Measurements from ENCODE around the gene PRICKLE4. TPM values are rescaled to one million over a fixed set of nuclear protein-coding genes. Genes with fewer than 3 reads are reported as not detected.
A peak's percentile ranks its signal among the peaks of the same experiment; 100 is the strongest.

Gene PRICKLE4
- total and polyA plus RNA-seq, 2 of the 13 experiments (the other 11 are each of a cell fraction or from before 2014, with no cell fraction given) = 0.92 to 1.2 TPM

- no peak for TF ChIP-seq SMARCC2 (IDR thresholded peaks at IDR 0.05)
- TF ChIP-seq ZNF264 (CRISPR knock-in tag; IDR thresholded peaks at IDR 0.05) = no peak
- no peak for TF ChIP-seq ZNF33B (CRISPR knock-in tag; IDR thresholded peaks at IDR 0.05)
- TF ChIP-seq ZNF776 (CRISPR knock-in tag; IDR thresholded peaks at IDR 0.05) = no peak; the same call in 1 of the 2 replicates
- TF ChIP-seq, protein P1, sequence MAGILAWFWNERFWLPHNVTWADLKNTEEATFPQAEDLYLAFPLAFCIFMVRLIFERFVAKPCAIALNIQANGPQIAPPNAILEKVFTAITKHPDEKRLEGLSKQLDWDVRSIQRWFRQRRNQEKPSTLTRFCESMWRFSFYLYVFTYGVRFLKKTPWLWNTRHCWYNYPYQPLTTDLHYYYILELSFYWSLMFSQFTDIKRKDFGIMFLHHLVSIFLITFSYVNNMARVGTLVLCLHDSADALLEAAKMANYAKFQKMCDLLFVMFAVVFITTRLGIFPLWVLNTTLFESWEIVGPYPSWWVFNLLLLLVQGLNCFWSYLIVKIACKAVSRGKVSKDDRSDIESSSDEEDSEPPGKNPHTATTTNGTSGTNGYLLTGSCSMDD (CRISPR knock-in tag; IDR thresholded peaks at IDR 0.05) = no peak
- peak; percentile 31; the same call in 1 of the 2 replicates for TF ChIP-seq ARID5B (CRISPR knock-in tag; IDR thresholded peaks at IDR 0.05)
- TF ChIP-seq PPARG (CRISPR knock-in tag; conservative IDR thresholded peaks at IDR 0.05) = no peak
- TF ChIP-seq FOXA1 (IDR thresholded peaks at IDR 0.05) = no peak
- TF ChIP-seq FOXA1 (CRISPR knock-in tag; IDR thresholded peaks at IDR 0.05) = peak; percentile 26; the same call in 1 of the 2 replicates
- TF ChIP-seq KDM2A (CRISPR knock-in tag; IDR thresholded peaks at IDR 0.05; ENCODE audit: borderline replicate concordance, low read depth) = peak; percentile 77
- TF ChIP-seq, protein P2, sequence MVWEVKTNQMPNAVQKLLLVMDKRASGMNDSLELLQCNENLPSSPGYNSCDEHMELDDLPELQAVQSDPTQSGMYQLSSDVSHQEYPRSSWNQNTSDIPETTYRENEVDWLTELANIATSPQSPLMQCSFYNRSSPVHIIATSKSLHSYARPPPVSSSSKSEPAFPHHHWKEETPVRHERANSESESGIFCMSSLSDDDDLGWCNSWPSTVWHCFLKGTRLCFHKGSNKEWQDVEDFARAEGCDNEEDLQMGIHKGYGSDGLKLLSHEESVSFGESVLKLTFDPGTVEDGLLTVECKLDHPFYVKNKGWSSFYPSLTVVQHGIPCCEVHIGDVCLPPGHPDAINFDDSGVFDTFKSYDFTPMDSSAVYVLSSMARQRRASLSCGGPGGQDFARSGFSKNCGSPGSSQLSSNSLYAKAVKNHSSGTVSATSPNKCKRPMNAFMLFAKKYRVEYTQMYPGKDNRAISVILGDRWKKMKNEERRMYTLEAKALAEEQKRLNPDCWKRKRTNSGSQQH (CRISPR knock-in tag; IDR thresholded peaks at IDR 0.05; ENCODE audit: low read depth) = no peak; the same call in 1 of the 2 replicates
- no peak for TF ChIP-seq MLXIP (CRISPR knock-in tag; IDR thresholded peaks at IDR 0.05; ENCODE audit: borderline replicate concordance)
- TF ChIP-seq IKZF4 (CRISPR knock-in tag; IDR thresholded peaks at IDR 0.05; ENCODE audit: borderline replicate concordance, low read depth, not compliant biosample characterization) = no peak
- TF ChIP-seq SIX1 (CRISPR knock-in tag; IDR thresholded peaks at IDR 0.05; ENCODE audit: borderline replicate concordance) = no peak
- TF ChIP-seq, protein P3, sequence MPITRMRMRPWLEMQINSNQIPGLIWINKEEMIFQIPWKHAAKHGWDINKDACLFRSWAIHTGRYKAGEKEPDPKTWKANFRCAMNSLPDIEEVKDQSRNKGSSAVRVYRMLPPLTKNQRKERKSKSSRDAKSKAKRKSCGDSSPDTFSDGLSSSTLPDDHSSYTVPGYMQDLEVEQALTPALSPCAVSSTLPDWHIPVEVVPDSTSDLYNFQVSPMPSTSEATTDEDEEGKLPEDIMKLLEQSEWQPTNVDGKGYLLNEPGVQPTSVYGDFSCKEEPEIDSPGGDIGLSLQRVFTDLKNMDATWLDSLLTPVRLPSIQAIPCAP (CRISPR knock-in tag; IDR thresholded peaks at IDR 0.05; ENCODE audit: low read depth) = no peak
- TF ChIP-seq FOXM1 (CRISPR knock-in tag; IDR thresholded peaks at IDR 0.05) = no peak
- no peak for TF ChIP-seq SUZ12 (IDR thresholded peaks at IDR 0.05; ENCODE audit: low read depth, low read length)
- peak; percentile 37; the same call in 1 of the 2 replicates for TF ChIP-seq SAFB2 (CRISPR knock-in tag; IDR thresholded peaks at IDR 0.05; ENCODE audit: borderline replicate concordance, low read depth)
Measured at GRCh38 chr6:41786451-41787218, 6.1 kb downstream of the PRICKLE4 start (continued).

All from HepG2 (cell line).